T-helper 9 cell (primary cell): ENCODE results near the gene CMPK1.
"Not testable (repeated sequence)": the region's sequence is repeated elsewhere in the genome, so short reads cannot be mapped to it uniquely, and the experiment has no call there.

Source experiments
- DNase-seq: peaks from one replicate; pipeline ENCODE4 v3.0.0-alpha.2; 2020

Gene CMPK1

DNA sequence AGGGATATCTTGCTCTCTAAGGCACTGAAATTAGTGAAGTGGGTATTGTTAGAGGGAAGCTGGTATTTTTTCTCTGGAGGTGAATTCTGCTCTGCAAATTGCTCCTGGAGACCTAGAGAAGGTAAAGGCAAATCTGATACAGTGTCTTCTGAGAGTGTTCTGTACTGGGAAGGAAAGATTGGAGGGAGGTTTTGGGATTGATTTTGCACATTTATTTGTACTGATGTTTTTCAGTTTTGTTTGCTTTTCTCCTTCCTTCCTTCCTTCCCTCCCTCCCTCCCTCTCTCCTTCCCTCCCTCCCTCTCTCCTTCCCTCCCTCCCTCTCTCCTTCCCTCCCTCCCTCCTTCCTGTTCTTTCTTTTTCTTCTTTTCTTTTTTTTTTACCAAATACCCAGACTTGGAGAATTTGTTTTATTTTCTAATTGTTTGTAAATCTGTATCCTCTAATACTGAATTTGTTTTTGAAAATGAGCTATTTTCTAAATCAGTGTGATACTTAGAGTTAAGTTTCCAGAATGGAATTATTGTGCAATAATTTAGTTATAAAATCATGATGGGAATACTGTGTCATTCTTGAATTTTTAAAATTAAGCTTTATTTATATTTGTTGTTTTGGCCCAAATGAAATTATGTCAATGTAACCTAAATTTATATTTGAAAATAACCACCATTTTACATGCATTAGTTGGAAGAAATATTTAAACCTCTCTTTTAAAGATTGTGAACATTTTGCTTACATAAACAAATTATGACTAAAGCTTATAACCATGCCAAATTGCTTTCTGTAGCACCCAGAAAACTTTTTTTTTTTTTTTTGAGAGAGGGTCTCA is 4.9 kb downstream of the CMPK1 start:
- no peak for DNase-seq

DNA sequence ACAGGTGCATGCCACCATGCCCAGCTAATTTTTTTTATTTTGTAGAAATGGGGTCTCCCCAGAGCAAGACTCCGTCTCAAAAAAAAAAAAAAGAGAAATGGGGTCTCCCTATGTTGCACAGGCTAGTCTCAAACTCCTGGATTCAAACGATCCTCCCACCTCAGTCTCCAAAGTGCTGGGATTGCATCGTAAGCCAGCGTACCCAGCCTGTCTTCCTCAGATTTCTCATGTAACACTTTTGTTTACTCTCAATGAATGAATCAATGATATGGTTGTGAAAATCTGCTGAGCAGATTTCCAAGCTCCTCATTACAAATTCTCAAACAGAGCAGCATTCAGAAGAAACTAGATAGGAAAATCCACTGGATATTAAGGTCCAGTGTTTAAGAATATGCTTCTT is 6.6 kb downstream of the CMPK1 start:
- no peak for DNase-seq

DNA sequence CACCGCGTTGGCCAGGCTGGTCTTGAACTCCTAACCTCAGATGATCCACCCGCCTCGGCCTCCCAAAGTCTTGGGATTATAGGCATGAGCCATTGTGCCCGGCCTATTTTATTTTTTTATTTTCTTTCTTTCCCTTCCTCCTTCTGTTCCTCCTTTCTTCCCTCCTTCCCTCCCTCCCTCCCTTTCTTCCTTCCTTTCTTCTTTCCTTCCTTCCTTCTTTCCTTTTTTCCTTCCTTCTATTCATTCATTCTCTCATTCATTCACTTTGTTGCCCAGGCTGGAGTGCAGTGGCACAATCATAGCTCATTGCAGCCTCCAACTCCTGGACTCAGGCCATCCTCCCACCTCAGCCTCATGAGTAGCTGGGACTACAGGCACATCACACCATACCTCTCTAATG is 13.4 kb downstream of the CMPK1 start:
- not testable (repeated sequence) for DNase-seq

DNA sequence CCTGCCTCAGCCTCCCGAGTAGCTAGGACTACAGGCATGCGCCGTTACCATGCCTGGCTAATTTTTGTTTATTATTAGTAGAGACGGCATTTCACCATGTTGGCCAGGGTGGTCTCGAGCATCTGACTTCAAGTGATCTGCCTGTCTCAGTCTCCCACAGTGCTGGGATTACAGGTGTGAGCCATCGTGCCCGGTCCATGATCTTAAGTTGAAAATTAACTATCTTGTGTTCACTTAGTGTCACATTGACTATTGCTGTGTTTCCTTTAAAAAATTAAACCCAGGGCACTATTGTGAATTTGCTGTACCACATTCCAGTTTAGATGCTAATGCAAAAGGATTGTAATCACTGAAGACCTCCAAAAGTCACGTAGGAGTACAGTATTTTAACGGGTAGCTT is 14.1 kb downstream of the CMPK1 start:
- no peak for DNase-seq

DNA sequence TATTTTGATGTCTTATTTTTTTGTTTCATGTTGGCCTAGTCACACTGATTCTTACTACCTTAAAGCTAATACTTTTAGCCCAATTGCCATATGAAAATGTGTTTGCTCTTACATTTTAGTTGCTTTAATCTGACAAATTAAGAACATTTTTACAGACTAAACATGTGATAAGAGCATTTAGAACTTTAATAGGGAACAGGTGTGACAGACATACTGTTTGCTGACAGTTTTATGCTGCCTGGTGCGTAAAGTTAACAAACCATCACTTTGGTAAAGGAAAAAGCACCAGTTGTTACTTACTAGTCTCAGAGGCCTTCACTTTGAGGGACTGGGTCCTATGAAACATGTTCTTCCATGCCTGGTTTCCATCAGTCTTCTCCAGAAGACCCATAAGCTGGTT is 14.7 kb downstream of the CMPK1 start:
- no peak for DNase-seq

DNA sequence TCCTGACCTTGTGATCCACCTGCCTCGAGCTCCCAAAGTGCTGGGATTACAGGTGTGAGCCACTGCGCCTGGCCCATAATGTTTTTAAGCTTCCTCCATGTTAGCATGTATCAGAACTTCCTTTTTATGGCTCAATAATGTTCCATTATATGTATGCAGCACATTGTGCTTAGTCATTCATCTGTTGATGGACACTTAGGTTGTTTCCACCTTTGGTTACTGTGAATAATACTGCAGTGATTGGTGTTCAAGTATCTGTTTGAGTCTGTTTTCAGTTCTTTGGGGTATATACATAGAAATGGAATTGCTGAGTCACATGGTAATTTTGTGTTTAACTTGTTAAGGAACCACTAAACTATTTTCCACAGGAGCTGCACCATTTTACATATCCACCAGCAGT is 17.7 kb downstream of the CMPK1 start:
- no peak for DNase-seq

DNA sequence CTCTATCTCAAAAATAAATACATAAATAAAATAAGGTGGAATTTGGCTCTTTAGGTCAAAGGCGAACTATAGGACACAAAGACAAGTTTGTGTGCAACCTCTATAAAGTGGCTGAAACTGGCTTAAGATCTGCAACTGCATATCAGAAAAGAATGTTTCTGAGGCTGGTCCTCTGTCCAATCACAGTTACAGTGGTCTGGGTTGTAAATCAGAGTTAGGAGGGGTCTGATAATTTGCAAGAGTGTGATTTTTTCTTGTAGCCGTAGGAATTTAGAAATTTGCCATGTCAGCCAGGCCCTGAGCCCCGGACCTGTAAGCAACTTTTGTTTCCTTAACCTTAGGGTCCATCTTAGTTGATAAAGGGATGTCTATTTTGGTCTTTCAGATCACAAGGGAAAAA is 27.8 kb downstream of the CMPK1 start:
- no peak for DNase-seq

DNA sequence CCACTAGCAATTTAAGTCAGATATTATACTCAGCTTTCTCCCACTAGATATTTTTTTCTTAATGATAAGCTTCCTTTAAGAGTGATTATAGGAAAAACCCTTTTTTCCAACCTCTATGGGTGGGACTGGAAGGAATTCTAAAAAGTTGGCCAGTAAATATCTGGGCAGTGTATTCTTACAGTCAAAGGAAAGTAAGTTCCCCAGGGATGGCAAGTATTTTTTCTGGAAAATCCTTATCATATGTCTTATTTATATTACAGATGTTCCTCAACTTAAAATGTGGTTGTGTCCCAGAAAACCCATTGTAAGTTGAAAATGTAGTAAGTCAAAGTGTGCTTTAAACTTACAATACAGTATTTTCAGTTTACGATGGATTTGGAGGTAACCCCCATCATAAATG is 29.2 kb downstream of the CMPK1 start:
- no peak for DNase-seq

DNA sequence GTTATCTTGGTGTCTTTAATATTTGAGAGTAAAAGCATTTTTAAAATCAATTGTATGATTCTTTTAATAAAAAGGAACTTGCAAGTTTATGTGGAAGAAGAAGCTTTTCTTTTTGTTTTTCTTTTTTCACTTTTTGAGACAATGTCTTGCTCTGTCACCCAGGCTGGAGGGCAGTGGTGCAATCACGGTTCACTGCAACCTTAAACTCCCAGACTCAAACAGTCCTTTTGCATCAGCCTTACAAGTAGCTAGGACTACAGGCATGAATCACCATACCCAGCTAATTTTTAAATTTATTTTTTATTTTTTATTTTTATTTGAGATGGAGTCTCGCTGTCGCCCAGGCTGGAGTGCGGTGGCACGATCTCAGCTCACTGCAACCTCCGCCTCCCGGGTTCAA is 34.1 kb downstream of the CMPK1 start:
- DNase-seq: no peak

DNA sequence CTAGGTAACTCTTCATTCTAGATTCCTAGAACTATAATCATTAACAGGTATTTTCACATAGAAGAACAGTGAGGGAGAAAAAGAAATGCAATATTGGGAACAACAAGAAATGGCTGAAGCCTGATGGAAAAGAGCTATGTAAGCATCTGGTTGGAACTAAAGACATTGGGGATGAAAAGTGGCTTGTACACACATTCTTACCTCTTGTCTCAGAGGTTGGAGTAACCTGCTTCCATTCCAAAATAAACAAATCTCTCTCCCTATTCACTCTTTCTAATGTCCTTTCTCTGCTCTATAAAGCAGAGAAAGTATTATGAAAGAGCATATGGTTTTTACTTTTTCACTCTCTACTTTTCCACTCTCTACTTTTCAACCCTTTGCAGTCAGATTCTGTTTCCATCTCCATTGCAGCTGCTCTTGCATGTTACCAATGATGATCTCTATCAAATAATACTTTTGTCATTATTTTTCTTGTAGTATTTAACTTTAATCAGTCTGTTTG is 37.5 kb downstream of the CMPK1 start:
- DNase-seq: no peak

DNA sequence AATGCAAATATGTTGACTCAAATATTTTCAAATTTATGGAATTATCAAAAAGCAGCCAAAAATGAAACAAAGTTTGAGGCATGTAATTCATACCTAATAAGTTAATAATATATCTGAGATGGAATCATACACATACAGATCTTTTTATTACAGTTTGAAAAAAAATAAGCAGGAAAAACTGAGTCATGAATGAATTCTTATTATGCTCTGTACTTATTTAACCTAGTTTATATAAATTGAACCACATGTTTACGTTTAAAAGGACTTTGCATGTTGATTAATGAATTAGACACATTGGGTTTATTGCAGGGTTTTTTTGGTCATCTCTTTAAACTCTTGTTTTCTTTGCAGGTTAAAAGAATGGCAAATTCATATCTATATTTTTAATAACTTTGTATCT is 40.9 kb downstream of the CMPK1 start:
- no peak for DNase-seq

DNA sequence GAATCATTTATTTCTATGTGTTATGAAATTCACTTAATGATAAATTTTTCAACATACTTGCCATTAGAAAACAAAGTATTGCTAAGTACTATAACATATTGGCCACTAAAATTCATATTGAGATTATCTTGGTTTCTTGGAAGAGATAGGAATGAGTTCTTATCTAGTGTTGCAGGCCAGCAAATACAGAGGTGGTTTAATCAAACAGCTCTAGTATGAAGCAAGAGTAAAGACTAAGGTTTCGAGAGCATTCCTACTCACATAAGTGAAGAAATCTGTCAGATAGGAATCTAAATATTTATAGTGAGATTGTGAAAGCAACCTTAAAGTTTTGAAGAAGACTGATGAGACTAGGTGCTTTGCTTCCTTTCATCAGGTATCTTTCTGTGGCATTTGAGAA is 44.6 kb downstream of the CMPK1 start:
- no peak for DNase-seq

DNA sequence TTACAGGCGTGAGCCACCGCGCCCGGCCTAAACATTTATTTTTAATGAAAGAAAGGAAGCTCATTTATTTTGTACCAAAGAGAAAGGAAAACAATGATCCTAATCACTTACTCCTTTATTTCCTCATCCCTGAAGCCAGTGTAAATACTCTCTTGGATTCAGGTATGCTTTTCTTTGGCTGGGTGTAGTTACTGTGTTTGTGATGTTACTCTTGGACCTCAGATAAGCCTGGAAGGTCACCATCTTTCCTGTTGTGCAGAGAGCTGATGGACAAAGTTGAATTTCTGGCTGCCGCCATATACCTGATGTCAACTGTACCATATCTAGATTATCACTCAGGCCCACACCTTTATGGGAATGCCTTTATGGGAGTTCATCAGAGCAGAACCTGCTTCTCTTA is 47.1 kb downstream of the CMPK1 start:
- no peak for DNase-seq

DNA sequence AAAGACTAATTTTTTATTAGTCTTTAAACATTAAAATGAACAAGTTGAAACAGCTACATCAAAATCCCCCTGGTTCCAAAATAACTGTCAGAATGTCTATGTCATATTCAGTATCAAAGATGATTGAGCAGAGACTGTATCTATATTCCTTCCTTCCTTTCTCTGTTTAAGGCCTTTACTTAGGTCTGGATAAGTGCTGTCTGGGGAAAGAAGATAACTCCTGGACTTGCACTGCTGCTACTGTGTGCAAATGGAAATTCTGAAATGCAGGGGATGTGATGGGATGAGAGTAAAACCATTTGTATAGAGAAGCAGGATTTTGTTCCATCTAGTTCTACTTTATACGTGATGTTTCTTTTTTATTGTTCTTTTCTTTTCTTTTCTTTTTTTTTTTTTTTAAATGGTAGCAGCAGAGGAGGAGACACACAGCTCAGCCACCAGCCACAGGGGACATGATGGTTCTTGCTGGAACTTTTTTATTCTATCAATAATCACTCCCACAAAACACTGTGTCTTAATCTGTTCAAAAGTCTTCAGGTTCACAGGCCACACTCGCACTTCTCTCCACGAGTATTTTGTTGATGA is 48.9 kb downstream of the CMPK1 start:
- DNase-seq: no peak

DNA sequence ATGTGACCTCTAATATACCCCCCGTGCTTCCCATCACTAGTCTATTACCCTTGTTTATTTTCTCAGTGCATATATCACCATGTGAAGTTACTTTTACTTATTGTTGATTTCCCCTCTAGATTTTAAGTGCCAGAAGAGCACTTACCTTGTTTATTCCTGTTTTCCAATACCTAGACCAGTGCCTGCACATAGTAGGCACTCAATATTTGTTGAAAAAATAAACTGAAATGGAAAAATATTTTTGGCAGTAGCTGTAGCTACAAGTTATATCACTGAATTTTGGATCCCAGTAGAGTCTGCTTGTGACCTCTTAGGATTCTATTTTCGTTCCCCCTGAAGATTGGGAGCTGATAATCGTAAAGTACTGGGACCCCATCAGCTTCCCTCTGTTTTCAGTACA is 50.5 kb downstream of the CMPK1 start:
- no peak for DNase-seq

DNA sequence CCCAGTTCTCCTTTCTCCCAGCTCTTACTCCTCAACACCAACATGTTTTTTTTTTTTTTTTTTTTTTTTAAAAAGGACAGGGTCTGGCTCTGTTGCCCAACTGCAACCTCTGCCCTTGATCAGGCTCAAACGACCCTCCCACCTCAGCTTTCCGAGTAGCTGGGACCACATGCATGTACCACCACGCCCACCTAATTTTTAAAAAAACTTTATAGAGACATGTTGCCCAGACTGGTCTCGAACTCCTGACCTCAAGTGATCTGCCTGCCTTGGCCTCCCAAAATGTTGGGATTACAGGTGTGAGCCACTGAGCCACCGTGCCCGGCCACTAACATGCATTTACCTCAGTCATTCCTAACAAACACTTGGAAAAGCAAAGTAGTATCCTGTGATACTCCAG is 51.4 kb downstream of the CMPK1 start:
- no peak for DNase-seq

DNA sequence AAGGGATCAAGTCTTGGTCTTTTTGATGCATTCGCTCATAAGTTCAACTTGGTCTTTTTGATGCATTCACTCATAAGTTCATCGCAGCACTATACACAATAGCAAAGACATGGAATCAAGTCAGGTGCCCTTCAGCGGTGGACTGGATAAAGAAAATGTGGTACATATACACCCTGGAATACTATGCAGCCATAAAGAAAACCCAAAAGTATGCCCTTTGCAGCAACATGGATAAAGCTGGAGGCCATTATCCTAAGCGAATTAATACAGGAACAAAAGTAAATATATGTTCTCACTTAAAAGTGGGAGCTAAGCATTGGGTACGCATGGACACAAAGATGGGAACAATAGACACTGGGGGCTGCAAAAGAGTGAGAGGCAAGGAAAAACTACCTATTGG is 52.7 kb downstream of the CMPK1 start:
- no peak for DNase-seq

DNA sequence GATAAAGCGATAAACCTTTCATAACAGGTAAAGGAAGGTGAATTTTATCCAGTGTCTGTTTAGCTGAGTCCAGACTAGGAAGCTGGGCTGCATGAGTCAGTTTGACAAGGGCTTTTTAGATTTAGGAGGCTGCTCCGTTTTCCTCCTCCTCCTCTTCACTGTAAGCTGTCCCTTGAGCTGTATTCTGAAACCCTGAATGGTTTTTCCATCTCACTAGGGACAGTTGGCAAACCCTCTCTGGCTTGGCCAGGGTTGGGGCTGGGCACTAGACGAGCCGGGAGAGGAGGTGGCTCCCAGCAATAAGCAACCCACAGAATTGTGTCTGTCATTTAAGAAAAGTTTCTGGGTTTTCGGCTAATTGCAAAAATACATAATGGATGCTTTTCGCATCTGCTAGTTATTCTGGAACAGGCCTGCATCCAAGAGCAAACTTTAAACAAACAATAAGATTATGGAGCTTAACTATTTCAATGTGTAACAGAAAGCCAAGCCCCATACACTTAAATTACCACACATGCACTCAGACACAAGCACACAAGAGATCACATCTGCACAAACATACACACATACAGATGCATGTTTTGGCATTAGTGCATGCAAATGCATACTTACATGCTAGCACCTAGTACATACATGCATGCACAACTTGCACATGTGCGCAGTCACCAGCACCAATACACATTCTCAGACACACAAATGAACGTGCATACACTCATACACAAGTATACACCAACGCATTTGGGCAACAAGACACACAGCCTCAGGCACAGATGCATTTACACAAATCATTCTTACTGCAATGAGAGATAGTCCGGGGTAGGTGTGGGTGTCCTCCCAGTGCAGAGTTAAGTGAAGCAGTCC is 54.7 kb downstream of the CMPK1 start:
- DNase-seq: no peak

DNA sequence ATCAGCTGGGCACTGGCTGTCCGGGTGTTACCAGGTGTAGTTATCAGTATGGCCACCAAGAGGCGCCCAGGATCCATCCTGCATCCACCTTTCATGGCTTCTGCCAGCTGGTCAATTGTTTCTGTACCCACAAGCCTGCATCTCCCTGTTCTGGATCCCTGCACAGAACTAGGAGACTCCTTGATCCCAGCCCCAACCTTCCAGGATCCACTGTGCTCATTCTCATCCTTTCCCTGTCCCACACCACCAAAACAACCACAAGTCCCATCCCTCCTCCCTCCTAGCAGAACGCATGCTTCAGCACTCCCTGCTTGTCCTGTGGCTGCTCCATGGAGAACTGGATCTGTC is 55.3 kb downstream of the CMPK1 start:
- no peak for DNase-seq

DNA sequence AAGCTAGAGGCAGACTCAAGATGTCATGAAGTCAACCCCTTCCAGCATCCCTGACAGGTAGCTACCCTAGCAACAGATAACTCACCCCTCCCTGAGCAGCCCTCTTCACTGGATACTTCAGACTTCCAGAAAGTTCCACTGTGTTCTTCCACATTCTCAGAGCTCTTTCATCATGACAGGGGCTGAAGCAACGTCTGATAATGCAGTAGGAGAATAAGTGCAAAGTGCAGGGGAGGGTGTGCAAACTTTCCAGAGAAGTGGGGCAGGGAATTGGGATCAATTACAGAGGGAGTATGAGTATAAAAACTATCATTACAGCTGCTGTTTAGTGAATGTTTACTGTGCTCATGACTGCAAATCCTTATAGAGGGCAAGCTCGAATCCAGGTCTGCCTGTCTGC is 56.1 kb downstream of the CMPK1 start:
- no peak for DNase-seq

DNA sequence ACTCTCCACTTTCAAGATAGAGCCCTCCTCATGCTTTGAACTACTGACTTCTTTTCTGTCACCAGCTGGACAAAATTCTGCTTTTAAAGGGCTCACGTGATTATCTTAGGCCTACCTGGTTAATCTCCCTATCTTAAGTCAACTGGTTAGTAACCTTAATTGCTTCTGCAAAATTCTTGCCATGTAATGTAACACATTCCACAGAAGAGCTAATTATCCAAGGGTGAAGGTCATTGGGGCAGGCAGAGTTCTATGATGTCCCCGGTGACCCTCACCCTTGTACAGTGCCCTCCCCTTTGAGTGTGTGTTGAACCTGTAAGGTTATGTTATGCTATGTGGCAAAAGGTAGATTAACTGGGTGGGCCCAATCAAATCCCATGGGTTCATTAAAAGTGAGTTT is 57.3 kb downstream of the CMPK1 start:
- DNase-seq: no peak

DNA sequence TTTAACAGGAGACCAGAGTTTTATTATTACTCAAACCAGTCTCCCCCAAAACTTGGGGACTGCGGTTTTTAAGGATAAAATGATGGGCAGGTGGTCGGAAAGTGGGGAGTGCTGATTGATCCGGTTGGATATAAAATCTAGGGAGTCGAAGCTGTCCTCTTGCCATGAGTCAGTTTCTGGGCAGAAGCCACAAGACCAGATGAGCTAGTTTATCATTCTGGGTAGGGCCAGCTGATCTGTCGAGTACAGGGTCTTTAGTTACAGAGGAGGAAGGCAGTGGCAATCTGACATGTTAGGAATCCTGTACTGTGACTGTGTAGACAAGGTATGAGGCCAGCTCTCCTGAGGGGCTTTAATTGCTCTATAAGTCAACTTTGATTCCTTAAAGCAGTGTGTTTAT is 59.6 kb downstream of the CMPK1 start:
- DNase-seq: no peak

DNA sequence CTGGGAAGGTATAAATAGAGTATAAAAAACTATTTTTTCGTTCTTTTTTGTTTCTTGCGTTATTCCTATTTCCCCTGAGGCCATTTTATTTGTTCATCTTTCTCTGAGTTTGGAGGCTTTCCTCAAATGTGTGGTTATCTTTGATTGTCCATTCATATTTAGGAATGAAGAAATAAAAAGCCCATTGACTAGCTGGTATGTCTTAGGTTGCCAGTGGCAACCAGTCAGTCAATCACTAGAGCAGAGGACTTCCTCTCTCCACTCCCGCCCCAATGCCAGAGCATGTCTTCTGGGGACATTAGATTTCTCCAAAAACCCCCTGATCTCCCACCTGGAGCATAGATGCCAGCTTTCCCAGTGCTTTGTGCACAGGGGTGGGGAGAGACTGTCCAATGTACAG is 61.8 kb downstream of the CMPK1 start:
- DNase-seq: no peak

DNA sequence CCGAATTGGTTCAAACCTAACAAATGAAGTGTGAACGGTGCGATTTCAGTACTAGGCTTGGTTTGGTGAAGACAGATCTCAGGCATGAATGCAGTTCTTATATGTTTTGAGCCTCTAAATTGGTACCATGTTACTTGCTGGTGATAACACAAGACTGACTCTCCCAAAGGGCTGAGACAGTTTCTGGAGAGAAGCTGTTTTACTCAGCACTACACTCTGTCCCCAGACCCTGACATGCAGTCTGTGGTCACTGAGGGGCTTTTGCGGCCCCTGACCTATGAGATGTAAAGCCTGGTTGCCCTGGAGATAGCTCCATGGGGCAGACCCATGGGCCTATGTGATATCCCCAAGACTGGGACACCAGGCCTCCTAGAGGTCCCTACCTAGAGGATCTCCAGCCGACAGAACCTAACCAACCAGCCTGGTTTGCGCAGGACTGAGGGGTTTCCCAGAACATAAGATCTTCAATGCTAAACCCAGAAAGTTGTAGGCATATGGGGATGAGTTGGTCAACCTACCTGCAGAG is 63.1 kb downstream of the CMPK1 start:
- DNase-seq: no peak
